Measurements from ENCODE around the gene NPB.

DNA sequence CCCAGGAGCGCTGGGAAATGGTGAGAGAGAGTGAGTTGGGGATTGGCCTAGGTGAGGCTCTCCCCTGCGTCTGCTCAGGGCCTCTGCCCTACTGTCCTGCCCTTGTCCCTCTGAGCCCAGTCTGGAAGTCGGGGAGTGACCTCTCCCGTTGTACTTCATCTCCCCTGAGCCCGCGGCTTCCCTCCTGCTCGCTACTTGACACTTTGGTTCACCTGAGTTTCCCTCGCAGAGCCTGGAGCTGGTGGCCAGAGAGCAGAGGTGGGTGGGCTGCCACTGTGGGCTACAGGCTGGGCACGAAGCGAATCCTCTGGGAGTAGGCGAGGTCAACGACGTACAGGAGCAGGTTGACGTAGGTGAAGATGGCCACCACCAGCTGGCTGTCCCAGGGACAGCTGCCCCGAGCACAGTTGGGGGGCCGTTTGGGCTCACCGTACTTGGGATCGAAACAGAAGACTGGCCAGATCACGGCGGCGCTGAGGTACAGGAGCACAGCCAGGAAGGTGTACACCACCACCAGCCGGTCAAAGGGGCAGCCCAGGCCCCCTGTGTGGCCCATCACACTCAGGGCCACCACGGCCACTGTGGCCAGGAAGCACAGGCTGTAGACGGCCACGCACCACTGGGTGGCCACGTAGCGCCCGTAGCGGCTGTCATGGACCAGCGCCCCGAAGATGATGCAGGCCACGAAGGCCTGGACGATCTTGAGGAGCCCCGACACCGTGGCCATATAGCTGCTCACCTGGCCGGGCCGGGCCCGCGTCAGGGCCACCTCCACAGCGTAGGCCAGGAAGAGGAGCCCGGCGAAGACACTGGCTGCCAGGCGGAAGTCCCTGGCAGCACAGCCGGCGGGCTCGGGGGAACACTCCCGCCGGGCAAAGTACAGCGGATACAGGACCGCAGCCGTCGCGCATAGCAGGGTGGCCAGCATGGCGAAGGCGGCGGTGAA, 38.8 kb downstream of the NPB start:
- no peak for TF ChIP-seq POLR2A (IDR thresholded peaks at IDR 0.05; ENCODE audit: low read depth, low read length)
- TF ChIP-seq POLR2AphosphoS5 (IDR thresholded peaks at IDR 0.05; ENCODE audit: low read depth, low read length), result no peak
- TF ChIP-seq TAF1 (IDR thresholded peaks at IDR 0.05; ENCODE audit: borderline replicate concordance, low read depth, low read length), result no peak
